ENCODE data around the gene POU3F1. TPM values are rescaled to one million over a fixed set of nuclear protein-coding genes. Genes with fewer than 3 reads are reported as not detected.
A peak's percentile ranks its signal among the peaks of the same experiment; 100 is the strongest.

The POU3F1 gene
- total RNA-seq, 1 donor from 2014 or later, result not detected

- Histone ChIP-seq H3K27ac (peak overlapping the region; percentile 83), H3K9me3 (no peaks in the 10 kb centered on the region), H3K36me3 (peaks cover 0 to 12% of the 10 kb centered on the region in 2 donors), H3K4me1 (peaks cover 33% of the 10 kb centered on the region), H3K27me3 (no peaks in the 10 kb centered on the region), H3K4me3 (peak overlapping the region; percentile 76 to 94)
- DNase-seq (ENCODE audit: extremely low spot score in 2 of 2), result no peak
- no peak for TF ChIP-seq POLR2A (IDR thresholded peaks at IDR 0.05)
- no peak for TF ChIP-seq CTCF (IDR thresholded peaks at IDR 0.05)
- TF ChIP-seq POLR2AphosphoS5 (IDR thresholded peaks at IDR 0.05; ENCODE audit: insufficient read depth in 1 of 2, low read depth in 1 of 2), result no peak
- intact Hi-C loops (cut with DNase I), result no loop called here
Observed at GRCh38 chr1:38013227-38013622, 33.4 kb downstream of the POU3F1 start.

GRCh38 chr1:38012363-38013226 is 34.0 kb downstream of the POU3F1 start, which contains the start of gene UTP11:
Gene UTP11, plus strand, starts transcription at chr1:38012734. Its CDS starts 69 bp downstream, at chr1:38012803.
- intact Hi-C loops (cut with DNase I), result no loop called here
- peaks cover 33% of the 10 kb centered on the region for H3K4me1 ChIP-seq
- peak in 1 of 2 donors; percentile 60 for TF ChIP-seq POLR2A (IDR thresholded peaks at IDR 0.05)
- peak in 1 of 3 experiments; percentile 3 for TF ChIP-seq CTCF (IDR thresholded peaks at IDR 0.05)
- peak; percentile 89 to 99 for TF ChIP-seq POLR2AphosphoS5 (IDR thresholded peaks at IDR 0.05; ENCODE audit: insufficient read depth in 1 of 2, low read depth in 1 of 2)
- peak within 1 kb of the TSS; percentile 76 to 94 for H3K4me3 ChIP-seq
- peaks cover 0 to 5% of the 10 kb centered on the region in 2 donors for H3K36me3 ChIP-seq
- H3K27me3 ChIP-seq, result no peaks in the 10 kb centered on the region
- DNase-seq (ENCODE audit: extremely low spot score in 2 of 2), result peak; percentile 99
- peak within 1 kb of the TSS; percentile 83 for H3K27ac ChIP-seq
- H3K9me3 ChIP-seq, result no peaks in the 10 kb centered on the region

- Histone ChIP-seq H3K4me1 (peaks cover 27% of the 10 kb centered on the region), H3K4me3 (no peak overlapping the region), H3K27ac (no peak overlapping the region), H3K36me3 (no peaks in the 10 kb centered on the region), H3K9me3 (no peaks in the 10 kb centered on the region), H3K27me3 (no peaks in the 10 kb centered on the region)
- DNase-seq (ENCODE audit: extremely low spot score in 2 of 2), result no peak
- intact Hi-C loops (cut with DNase I), result no loop called here
- TF ChIP-seq POLR2A (IDR thresholded peaks at IDR 0.05) (no peak), POLR2AphosphoS5 (IDR thresholded peaks at IDR 0.05; ENCODE audit: insufficient read depth in 1 of 2, low read depth in 1 of 2) (no peak)
Observed at GRCh38 chr1:38009841-38010180, 36.8 kb downstream of the POU3F1 start.

- H3K36me3 ChIP-seq, result no peaks in the 10 kb centered on the region
- no peaks in the 10 kb centered on the region for H3K9me3 ChIP-seq
- intact Hi-C loops (cut with DNase I), result no loop called here
- no peak overlapping the region for H3K4me3 ChIP-seq
- H3K4me1 ChIP-seq, result peaks cover 27% of the 10 kb centered on the region
- H3K27me3 ChIP-seq, result no peaks in the 10 kb centered on the region
- no peak overlapping the region for H3K27ac ChIP-seq
- peak in 1 of 2 donors; percentile 84 for DNase-seq (ENCODE audit: extremely low spot score in 2 of 2)
- no peak for TF ChIP-seq POLR2A (IDR thresholded peaks at IDR 0.05)
- no peak for TF ChIP-seq POLR2AphosphoS5 (IDR thresholded peaks at IDR 0.05; ENCODE audit: insufficient read depth in 1 of 2, low read depth in 1 of 2)
- TF ChIP-seq CTCF (IDR thresholded peaks at IDR 0.05), result no peak
Observed at GRCh38 chr1:38009088-38009840, 37.3 kb downstream of the POU3F1 start.

GRCh38 chr1:38006008-38006828 is 40.4 kb downstream of the POU3F1 start:
- intact Hi-C loops (cut with DNase I), result no loop called here
- peak overlapping the region; percentile 73 to 80 for H3K4me3 ChIP-seq
- H3K27me3 ChIP-seq, result no peaks in the 10 kb centered on the region
- TF ChIP-seq CTCF (IDR thresholded peaks at IDR 0.05) (no peak), POLR2AphosphoS5 (IDR thresholded peaks at IDR 0.05; ENCODE audit: insufficient read depth in 1 of 2, low read depth in 1 of 2) (peak in 1 of 2 donors; percentile 13)
- peak overlapping the region; percentile 88 for H3K27ac ChIP-seq
- no peaks in the 10 kb centered on the region for H3K36me3 ChIP-seq
- no peak for DNase-seq (ENCODE audit: extremely low spot score in 2 of 2)
- H3K9me3 ChIP-seq, result no peaks in the 10 kb centered on the region
- H3K4me1 ChIP-seq, result peaks cover 37% of the 10 kb centered on the region

Measured in vagina (tissue), 2 donors.